HG02884 (cell line): ENCODE data around the gene LAMB3.

ENCODE experiments used
- ATAC-seq: cut with Tn5 transposase; IDR thresholded peaks from one replicate; pipeline ENCODE4 v1.9.1; 2021; ENCODE audit warnings: mild to moderate bottlenecking, moderate library complexity; ENCODE audit not compliant: unreplicated experiment

Gene LAMB3

GRCh38 chr1:209619696-209620486 is 32.3 kb downstream of the LAMB3 start:
- no peak for ATAC-seq

- ATAC-seq = no peak
Measured at GRCh38 chr1:209618756-209619420, 33.3 kb downstream of the LAMB3 start.

GRCh38 chr1:209618291-209618690 is 33.9 kb downstream of the LAMB3 start:
- ATAC-seq = no peak

- no peak for ATAC-seq
Measured at GRCh38 chr1:209617755-209618154, 34.5 kb downstream of the LAMB3 start.

- ATAC-seq = no peak
Measured at GRCh38 chr1:209617047-209617673, 35.1 kb downstream of the LAMB3 start.

GRCh38 chr1:209616366-209617046 is 35.7 kb downstream of the LAMB3 start:
- ATAC-seq = no peak

GRCh38 chr1:209614906-209615305 is 37.3 kb downstream of the LAMB3 start:
- ATAC-seq = no peak

GRCh38 chr1:209614151-209614420 is 38.1 kb downstream of the LAMB3 start:
- no peak for ATAC-seq

- no peak for ATAC-seq
Measured at GRCh38 chr1:209613400-209614150, 38.6 kb downstream of the LAMB3 start.

GRCh38 chr1:209612646-209613399 is 39.4 kb downstream of the LAMB3 start:
- ATAC-seq = no peak

GRCh38 chr1:209611771-209612570 is 40.3 kb downstream of the LAMB3 start:
- ATAC-seq = no peak

- ATAC-seq = no peak
Measured at GRCh38 chr1:209610631-209610905, 41.7 kb downstream of the LAMB3 start.

GRCh38 chr1:209609791-209610630 is 42.2 kb downstream of the LAMB3 start:
- ATAC-seq = no peak

GRCh38 chr1:209609041-209609790 is 43.0 kb downstream of the LAMB3 start:
- no peak for ATAC-seq

- ATAC-seq = peak; percentile 23
Measured at GRCh38 chr1:209607795-209608178, 44.4 kb downstream of the LAMB3 start.

- peak; percentile 89 for ATAC-seq
Measured at GRCh38 chr1:209607102-209607794, 45.0 kb downstream of the LAMB3 start.

- no peak for ATAC-seq
Measured at GRCh38 chr1:209603877-209604276, 48.3 kb downstream of the LAMB3 start.
